Thyroid gland (tissue), 4 donors: ENCODE measurements around the gene KRTAP5-7. TPM values are rescaled to one million over a fixed set of nuclear protein-coding genes. Genes with fewer than 3 reads are reported as not detected.
A peak's percentile ranks its signal among the peaks of the same experiment; 100 is the strongest.

Experiments used
- DNase-seq, 2 donors: peaks; one replicate each; pipeline ENCODE4 v3.0.0-alpha.2; 2019
- H3K27ac ChIP-seq, 3 donors: fragments of 200-600 bp; sonication (generic); 1 replicate in 2 of 3; 2 replicates in 1 of 3; pipeline ENCODE4 v1.5.1; 2016 to 2019; ENCODE audit warnings: mild to moderate bottlenecking in 1 of 3, moderate library complexity in 1 of 3
- H3K27me3 ChIP-seq: fragments of 200-600 bp; sonication (generic); one replicate; pipeline ENCODE4 v1.5.1; 2019
- H3K36me3 ChIP-seq, 2 donors: fragments of 200-600 bp; sonication (generic); one replicate each; pipeline ENCODE4 v1.5.1; 2016 to 2019
- H3K4me1 ChIP-seq, 2 donors: fragments of 200-600 bp; sonication (generic); one replicate each; pipeline ENCODE4 v1.5.1; 2017 to 2019
- H3K4me3 ChIP-seq, 3 donors: fragments of 200-600 bp; sonication (generic); replicated peaks in 1 of 3; 1 replicate in 2 of 3; 2 replicates in 1 of 3; pipeline ENCODE4 v1.5.1; 2016; ENCODE audit warnings: mild to moderate bottlenecking in 1 of 3
- H3K9me3 ChIP-seq: fragments of 200-600 bp; sonication (generic); one replicate; pipeline ENCODE4 v1.5.1; 2017
- POLR2A ChIP-seq, 2 donors: fragments of 450-650 bp; IDR thresholded peaks; one replicate each; pipeline ENCODE4 v1.6.1; 2017; ENCODE audit warnings: antibody characterized with exemption in 2 of 2, mild to moderate bottlenecking in 2 of 2, moderate library complexity in 1 of 2
- WGBS, 2 donors: methylation state at CpG; one replicate each; pipeline ENCODE4 v1.1.5; 2017; 5-methylcytosine and 5-hydroxymethylcytosine counted together
- intact Hi-C: fragments of 100-400 bp; cut with DNase I; formaldehyde crosslinking; loops from one replicate; pipeline ENCODE4 v1.15.1; 2023
- total RNA-seq, 4 donors: library from RNA; depleted of rRNA; stranded (reverse); fragments of >200 nt; gene quantifications; one replicate each; pipeline ENCODE4 v1.2.3, GENCODE V29; 2016
- TF ChIP-seq, protein P1 (sequence below), 6 experiments: fragments of 200-600 bp in 3 of 6; fragments of 450-650 bp in 3 of 6; sonication (generic) in 3 of 6; IDR thresholded peaks; one replicate each; pipeline ENCODE4 v1.5.1; 2016 to 2019; ENCODE audit warnings: antibody characterized with exemption in 6 of 6, mild to moderate bottlenecking in 2 of 6, inconsistent platforms in 1 of 6, moderate library complexity in 1 of 6

KRTAP5-7 gene
- total RNA-seq, 4 donors from 2014 or later, result 1.2 TPM; not detected in 3

DNA sequence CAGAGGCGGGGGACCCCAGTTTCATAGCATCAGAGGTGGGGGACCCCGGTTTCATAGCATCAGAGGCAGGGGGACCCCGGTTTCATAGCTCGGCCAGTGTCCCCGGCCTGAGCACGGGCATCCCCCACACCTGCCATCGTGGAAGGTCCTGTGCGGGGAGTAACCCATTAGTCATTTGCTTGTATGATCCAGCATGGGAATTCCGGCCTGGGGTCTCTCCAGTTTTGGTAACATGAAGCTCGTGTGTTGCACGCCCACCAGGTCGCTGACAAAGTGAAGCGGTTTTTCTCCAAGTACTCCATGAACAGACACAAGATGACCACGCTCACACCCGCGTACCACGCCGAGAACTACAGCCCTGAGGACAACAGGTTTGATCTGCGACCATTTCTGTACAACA lies 29.0 kb upstream of the KRTAP5-7 start:
- TF ChIP-seq, protein P1, sequence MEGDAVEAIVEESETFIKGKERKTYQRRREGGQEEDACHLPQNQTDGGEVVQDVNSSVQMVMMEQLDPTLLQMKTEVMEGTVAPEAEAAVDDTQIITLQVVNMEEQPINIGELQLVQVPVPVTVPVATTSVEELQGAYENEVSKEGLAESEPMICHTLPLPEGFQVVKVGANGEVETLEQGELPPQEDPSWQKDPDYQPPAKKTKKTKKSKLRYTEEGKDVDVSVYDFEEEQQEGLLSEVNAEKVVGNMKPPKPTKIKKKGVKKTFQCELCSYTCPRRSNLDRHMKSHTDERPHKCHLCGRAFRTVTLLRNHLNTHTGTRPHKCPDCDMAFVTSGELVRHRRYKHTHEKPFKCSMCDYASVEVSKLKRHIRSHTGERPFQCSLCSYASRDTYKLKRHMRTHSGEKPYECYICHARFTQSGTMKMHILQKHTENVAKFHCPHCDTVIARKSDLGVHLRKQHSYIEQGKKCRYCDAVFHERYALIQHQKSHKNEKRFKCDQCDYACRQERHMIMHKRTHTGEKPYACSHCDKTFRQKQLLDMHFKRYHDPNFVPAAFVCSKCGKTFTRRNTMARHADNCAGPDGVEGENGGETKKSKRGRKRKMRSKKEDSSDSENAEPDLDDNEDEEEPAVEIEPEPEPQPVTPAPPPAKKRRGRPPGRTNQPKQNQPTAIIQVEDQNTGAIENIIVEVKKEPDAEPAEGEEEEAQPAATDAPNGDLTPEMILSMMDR (IDR thresholded peaks at IDR 0.05), result no peak
- intact Hi-C loops, result no loop called here
- Histone ChIP-seq H3K9me3 (no peaks in the 10 kb centered on the region), H3K36me3 (peaks cover 29 to 52% of the 10 kb centered on the region in 2 donors), H3K4me1 (peaks cover 0 to 7% of the 10 kb centered on the region in 2 donors), H3K4me3 (no peak overlapping the region), H3K27ac (no peak overlapping the region), H3K27me3 (no peaks in the 10 kb centered on the region)
- 95 to 96% methylated on average over 19 of the region's 19 CpGs for WGBS, 2 donors
- no peak for DNase-seq

DNA sequence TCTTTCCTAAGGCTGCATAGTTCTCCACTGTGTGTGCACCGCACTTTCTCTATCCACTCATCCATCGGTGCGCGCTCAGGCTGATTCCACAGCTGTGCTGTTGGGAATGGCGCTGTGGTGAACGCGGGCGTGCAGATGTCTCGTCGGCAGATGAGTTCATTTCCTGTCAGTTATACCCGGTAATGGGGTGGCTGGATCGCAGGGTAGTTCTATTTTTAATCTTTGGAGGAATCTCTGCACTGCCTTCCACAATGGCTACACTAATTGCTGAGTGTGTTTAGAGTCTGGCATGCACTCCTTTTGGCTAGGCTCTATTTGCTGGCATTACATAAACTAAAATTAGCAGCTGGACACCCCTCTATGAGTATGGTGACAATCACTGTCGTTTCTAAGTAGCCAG lies 27.9 kb upstream of the KRTAP5-7 start:
- Histone ChIP-seq H3K9me3 (no peaks in the 10 kb centered on the region), H3K4me3 (no peak overlapping the region), H3K36me3 (peaks cover 27 to 50% of the 10 kb centered on the region in 2 donors), H3K27ac (no peak overlapping the region), H3K4me1 (peaks cover 0 to 7% of the 10 kb centered on the region in 2 donors), H3K27me3 (no peaks in the 10 kb centered on the region)
- WGBS, 2 donors, result 86 to 91% methylated on average over 13 of the region's 13 CpGs
- no peak for DNase-seq
- TF ChIP-seq, protein P1 (IDR thresholded peaks at IDR 0.05), result no peak
- no peak for TF ChIP-seq POLR2A (IDR thresholded peaks at IDR 0.05)
- intact Hi-C loops, result no loop called here

DNA sequence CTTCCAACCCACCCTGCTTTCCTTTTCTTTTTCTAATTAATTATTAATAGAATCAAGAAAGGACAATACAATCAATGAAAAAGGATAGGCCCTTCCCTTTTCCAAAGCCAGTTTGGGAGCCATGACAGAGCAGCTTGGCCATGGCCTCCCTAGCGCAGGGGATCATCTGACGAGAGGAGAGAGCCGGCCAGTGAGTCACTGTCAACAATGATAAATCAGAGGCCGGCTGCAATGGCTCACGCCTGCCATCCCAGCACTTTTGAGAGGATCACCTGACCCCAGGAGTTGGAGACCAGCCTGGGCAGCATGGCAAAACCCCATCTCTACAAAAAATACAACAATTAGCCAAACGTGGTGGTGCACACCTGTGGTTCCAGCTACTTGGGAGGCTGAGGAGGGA lies 27.5 kb upstream of the KRTAP5-7 start:
- peaks cover 0 to 7% of the 10 kb centered on the region in 2 donors for H3K4me1 ChIP-seq
- H3K4me3 ChIP-seq, result no peak overlapping the region
- no peaks in the 10 kb centered on the region for H3K27me3 ChIP-seq
- no peaks in the 10 kb centered on the region for H3K9me3 ChIP-seq
- H3K27ac ChIP-seq, result no peak overlapping the region
- TF ChIP-seq POLR2A (IDR thresholded peaks at IDR 0.05), result no peak
- TF ChIP-seq, protein P1 (IDR thresholded peaks at IDR 0.05), result no peak
- 90 to 97% methylated on average over 6 of the region's 6 CpGs for WGBS, 2 donors
- DNase-seq, result no peak
- intact Hi-C loops, result no loop called here
- peaks cover 30 to 50% of the 10 kb centered on the region in 2 donors for H3K36me3 ChIP-seq

DNA sequence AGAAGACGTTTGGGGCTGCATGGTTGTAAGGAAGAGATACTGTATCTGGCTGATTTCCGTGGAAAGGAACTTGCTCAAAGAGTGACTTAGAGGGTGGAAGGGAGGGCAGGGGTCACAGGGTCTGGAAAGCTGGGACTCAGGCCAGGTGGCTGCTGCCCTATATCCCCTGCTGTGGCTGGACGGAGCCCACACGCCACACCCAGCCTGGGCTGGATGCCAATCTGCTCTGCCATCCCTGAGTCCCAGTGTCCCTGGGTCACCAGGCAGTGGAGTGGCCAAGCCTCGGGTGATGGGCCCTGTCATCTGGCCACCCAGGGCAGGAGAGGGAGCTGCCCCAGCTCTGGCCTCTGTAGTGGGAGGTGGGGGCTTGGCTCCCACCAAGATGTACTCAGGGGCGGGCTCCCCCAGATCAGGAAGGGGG lies 26.5 kb upstream of the KRTAP5-7 start:
- Histone ChIP-seq H3K36me3 (peaks cover 31 to 43% of the 10 kb centered on the region in 2 donors), H3K4me1 (peaks cover 0 to 7% of the 10 kb centered on the region in 2 donors), H3K9me3 (no peaks in the 10 kb centered on the region), H3K4me3 (no peak overlapping the region), H3K27ac (no peak overlapping the region), H3K27me3 (no peaks in the 10 kb centered on the region)
- WGBS, 2 donors, result 24 to 35% methylated on average over 3 to 5 of the region's 6 CpGs
- intact Hi-C loops, result no loop called here
- DNase-seq, result peak; percentile 68 to 70
- no peak for TF ChIP-seq POLR2A (IDR thresholded peaks at IDR 0.05)
- TF ChIP-seq, protein P1 (IDR thresholded peaks at IDR 0.05), result no peak

GRCh38 chr11:71501071-71501985 lies 25.7 kb upstream of the KRTAP5-7 start:
- no peaks in the 10 kb centered on the region for H3K27me3 ChIP-seq
- intact Hi-C loops, result no loop called here
- H3K36me3 ChIP-seq, result peaks cover 31 to 37% of the 10 kb centered on the region in 2 donors
- WGBS, 2 donors, result 92 to 95% methylated on average over 25 to 30 of the region's 30 CpGs
- H3K27ac ChIP-seq, result no peak overlapping the region
- H3K4me3 ChIP-seq, result no peak overlapping the region
- TF ChIP-seq, protein P1 (IDR thresholded peaks at IDR 0.05), result no peak
- TF ChIP-seq POLR2A (IDR thresholded peaks at IDR 0.05), result no peak
- H3K9me3 ChIP-seq, result no peaks in the 10 kb centered on the region
- H3K4me1 ChIP-seq, result peaks cover 0 to 7% of the 10 kb centered on the region in 2 donors
- DNase-seq, result no peak
